GM18520 (cell line): ENCODE data around the gene SETD1B.

Source experiments
- ATAC-seq: cut with Tn5 transposase; IDR thresholded peaks from one replicate; pipeline ENCODE4 v1.9.1; 2021; ENCODE audit not compliant: unreplicated experiment

Gene SETD1B

GRCh38 chr12:121823727-121824115, 19.9 kb downstream of the SETD1B start:
- ATAC-seq, result no peak

- no peak for ATAC-seq
These were observed 21.3 kb downstream of the SETD1B start for GRCh38 chr12:121825041-121825523.

GRCh38 chr12:121826318-121827150, 22.7 kb downstream of the SETD1B start:
- ATAC-seq, result no peak

- ATAC-seq, result no peak
These were observed 23.7 kb downstream of the SETD1B start for GRCh38 chr12:121827351-121828099.

- no peak for ATAC-seq
These were observed 24.5 kb downstream of the SETD1B start for GRCh38 chr12:121828306-121828705.

- no peak for ATAC-seq
These were observed 25.0 kb downstream of the SETD1B start for GRCh38 chr12:121828826-121829225.

- ATAC-seq, result no peak
These were observed 25.6 kb downstream of the SETD1B start for GRCh38 chr12:121829250-121829918.

- no peak for ATAC-seq
These were observed 26.3 kb downstream of the SETD1B start for GRCh38 chr12:121830134-121830533.

GRCh38 chr12:121830588-121831265, 26.9 kb downstream of the SETD1B start:
- ATAC-seq, result no peak

- no peak for ATAC-seq
These were observed 27.9 kb downstream of the SETD1B start for GRCh38 chr12:121831571-121832245.

GRCh38 chr12:121837680-121838079, 33.9 kb downstream of the SETD1B start:
- no peak for ATAC-seq

- ATAC-seq, result no peak
These were observed 34.3 kb downstream of the SETD1B start for GRCh38 chr12:121838126-121838525.

- ATAC-seq, result peak; percentile 89
These were observed 35.5 kb downstream of the SETD1B start for GRCh38 chr12:121839106-121839992.

- no peak for ATAC-seq
These were observed 36.4 kb downstream of the SETD1B start for GRCh38 chr12:121839993-121840761.

GRCh38 chr12:121843236-121843982, 39.6 kb downstream of the SETD1B start:
- ATAC-seq, result no peak

- no peak for ATAC-seq
These were observed 41.9 kb downstream of the SETD1B start for GRCh38 chr12:121845701-121846100.

GRCh38 chr12:121849211-121849610, 45.4 kb downstream of the SETD1B start:
- no peak for ATAC-seq

- no peak for ATAC-seq
These were observed 45.9 kb downstream of the SETD1B start for GRCh38 chr12:121849665-121850064.
